ENCODE measurements around the gene ERN2. TPM values are rescaled to one million over a fixed set of nuclear protein-coding genes. Genes with fewer than 3 reads are reported as not detected.

Gene ERN2
- total RNA-seq, 4 donors from 2014 or later, result not detected

DNA sequence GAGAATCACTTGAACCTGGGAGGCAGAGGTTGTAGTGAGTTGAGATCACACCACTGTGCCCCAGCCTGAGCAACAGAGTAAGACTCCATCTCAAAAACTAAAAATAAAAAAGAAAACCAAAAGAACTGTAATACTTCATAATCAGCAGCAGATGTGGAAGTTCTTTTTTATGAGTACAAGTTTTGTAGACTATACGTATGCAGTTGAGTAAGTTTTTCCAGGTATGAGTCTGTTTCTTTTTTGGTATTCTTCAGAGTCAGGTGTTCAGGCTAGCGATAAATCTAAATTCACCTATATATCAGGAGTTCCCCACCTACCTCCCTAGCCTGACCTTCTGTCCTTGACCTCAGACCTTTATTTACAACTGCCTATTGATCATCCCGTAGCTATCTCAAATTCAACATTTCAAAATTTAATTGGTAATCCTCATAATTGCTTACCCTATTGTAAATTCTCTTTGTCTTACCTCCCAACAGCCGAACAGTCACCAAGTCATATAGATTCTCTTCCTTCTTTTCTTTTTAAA, 61.0 kb downstream of the ERN2 start:
- Histone ChIP-seq H3K4me1 (no peaks in the 10 kb centered on the region), H3K27ac (no peak overlapping the region), H3K4me3 (replicated peaks in 1 of 3) (no peak overlapping the region), H3K9me3 (no peaks in the 10 kb centered on the region), H3K27me3 (no peaks in the 10 kb centered on the region), H3K36me3 (peaks cover 0 to 4% of the 10 kb centered on the region in 2 donors)
- WGBS, 2 donors, result 96 to 97% methylated on average over 4 of the region's 4 CpGs
- intact Hi-C loops (cut with DNase I), result no loop called here
- no peak for DNase-seq
- TF ChIP-seq, protein P1, sequence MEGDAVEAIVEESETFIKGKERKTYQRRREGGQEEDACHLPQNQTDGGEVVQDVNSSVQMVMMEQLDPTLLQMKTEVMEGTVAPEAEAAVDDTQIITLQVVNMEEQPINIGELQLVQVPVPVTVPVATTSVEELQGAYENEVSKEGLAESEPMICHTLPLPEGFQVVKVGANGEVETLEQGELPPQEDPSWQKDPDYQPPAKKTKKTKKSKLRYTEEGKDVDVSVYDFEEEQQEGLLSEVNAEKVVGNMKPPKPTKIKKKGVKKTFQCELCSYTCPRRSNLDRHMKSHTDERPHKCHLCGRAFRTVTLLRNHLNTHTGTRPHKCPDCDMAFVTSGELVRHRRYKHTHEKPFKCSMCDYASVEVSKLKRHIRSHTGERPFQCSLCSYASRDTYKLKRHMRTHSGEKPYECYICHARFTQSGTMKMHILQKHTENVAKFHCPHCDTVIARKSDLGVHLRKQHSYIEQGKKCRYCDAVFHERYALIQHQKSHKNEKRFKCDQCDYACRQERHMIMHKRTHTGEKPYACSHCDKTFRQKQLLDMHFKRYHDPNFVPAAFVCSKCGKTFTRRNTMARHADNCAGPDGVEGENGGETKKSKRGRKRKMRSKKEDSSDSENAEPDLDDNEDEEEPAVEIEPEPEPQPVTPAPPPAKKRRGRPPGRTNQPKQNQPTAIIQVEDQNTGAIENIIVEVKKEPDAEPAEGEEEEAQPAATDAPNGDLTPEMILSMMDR (IDR thresholded peaks at IDR 0.05), result no peak
- no peak for TF ChIP-seq POLR2A (IDR thresholded peaks at IDR 0.05)

DNA sequence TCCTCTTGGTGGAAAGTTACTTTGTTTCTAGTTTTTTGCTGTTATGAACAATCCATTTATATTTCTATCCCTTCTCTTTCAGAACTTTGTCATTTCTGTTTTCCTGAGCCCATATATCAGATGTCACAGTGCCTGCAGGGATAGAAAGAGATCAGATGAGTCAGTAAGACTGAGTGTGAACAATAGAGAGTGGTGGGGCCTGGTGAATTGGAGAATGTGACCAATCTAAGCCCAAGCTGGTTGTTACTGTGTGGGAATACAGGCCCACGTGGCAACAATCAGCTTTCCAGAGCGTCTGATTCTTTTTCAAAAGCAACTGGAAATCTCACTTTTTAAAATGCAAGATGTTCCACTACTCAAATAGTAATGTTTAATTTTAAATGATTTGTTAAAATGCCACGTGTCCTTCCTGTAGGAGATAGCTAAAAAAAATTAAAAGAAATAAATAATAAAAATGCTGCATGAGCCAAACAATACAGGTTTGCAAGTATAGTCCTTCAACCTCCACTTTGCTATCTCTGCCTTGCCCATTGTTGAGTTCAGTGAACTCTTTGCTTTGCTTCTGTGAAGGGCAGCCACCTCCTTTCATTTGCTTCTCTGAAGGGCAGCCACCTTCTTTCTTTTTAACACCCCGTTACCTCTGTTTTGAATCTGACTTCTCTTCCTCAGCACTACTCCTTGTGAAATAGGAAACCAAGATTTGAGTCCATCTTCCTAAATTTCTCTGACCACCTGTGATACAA, 62.2 kb downstream of the ERN2 start:
- 89% methylated on average over 4 of the region's 4 CpGs for WGBS, 2 donors
- Histone ChIP-seq H3K36me3 (peaks cover under 1 to 4% of the 10 kb centered on the region in 2 donors), H3K4me1 (no peaks in the 10 kb centered on the region), H3K4me3 (replicated peaks in 1 of 3) (no peak overlapping the region), H3K27ac (no peak overlapping the region), H3K9me3 (no peaks in the 10 kb centered on the region), H3K27me3 (no peaks in the 10 kb centered on the region)
- no peak for DNase-seq
- TF ChIP-seq POLR2A (IDR thresholded peaks at IDR 0.05), result no peak
- TF ChIP-seq, protein P1 (IDR thresholded peaks at IDR 0.05), result no peak
- intact Hi-C loops (cut with DNase I), result no loop called here

DNA sequence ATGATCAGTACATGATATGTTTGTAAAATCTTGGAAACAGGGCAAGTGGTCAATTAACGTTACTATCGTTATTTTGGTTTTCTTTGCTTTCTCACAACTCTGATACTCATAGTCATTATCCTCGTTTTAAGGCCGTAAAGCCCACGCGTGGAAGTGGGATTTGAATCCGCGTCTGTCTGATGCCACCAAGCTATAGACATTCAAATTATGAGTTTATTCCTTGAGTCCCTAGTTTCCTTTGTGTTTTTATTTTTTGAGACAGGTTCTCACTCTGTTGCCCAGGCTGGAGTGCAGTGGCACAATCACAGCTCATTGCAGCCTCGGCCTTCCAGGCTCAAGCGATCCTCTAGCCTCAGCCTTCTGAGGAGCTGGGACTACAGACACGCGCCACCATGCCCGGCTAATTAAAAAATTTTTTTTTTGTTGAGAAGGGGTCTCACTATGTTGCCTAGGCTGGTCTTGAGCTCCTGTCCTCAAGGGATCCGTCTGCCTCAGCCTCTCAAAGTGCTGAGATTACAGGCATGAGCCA, 70.7 kb downstream of the ERN2 start:
- intact Hi-C loops (cut with DNase I), result loop anchor here (10.0 kb wide), 1 partner anchor 78 kb away; no protein-coding TSS in a partner anchor
- H3K36me3 ChIP-seq, result peaks cover 11 to 17% of the 10 kb centered on the region in 2 donors

DNA sequence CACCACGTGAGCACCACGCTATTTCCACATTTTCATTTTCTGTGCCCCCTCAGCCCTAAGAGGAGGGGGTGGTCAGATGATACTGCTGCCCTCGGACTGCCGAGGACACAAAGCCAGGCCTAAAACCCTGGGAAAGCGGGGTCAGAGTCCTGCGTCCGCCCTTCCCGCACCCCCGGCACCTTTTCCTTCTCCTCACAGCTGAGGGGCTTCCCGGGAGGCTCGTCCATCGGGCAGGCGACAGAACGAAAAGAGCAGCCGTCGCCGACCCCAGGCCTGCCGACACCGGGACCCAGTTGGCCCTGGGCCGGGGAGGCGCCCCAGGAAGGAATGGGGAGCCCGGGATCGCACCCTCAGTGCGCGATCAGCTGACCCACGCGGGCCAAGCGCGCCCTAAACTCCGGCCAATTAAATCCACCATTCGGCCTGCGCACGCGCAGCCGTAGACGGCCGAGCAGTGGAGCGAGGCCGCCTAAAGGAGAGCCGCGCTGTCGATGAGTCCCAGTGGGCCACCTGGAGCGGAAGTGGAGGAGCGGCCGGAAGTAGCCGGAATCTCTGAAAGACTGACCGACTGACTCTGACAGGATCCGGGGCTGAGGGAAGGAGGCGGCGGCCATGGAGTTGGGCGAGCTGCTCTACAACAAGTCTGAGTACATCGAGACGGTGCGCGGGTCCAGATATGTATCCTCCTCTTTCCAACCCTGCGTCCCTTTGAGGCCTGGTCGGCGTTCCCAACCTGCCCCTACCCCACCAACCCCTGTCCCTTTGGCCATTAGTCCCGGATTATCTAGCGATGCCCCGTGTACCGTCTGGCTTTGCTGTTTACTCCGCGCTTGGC, 71.9 kb downstream of the ERN2 start, which contains the start of the genes DCTN5 and PALB2:
TSS of gene DCTN5 (plus strand) at position 536 of the 835 bp plus-strand sequence. CDS start at position 613, 77 bp downstream.
TSS of gene PALB2 (minus strand) at position 380 of the 835 bp plus-strand sequence. CDS start at position 227, 153 bp downstream.
- Histone ChIP-seq H3K27me3 (no peaks in the 10 kb centered on the region), H3K36me3 (peaks cover 17 to 19% of the 10 kb centered on the region in 2 donors), H3K9me3 (no peaks in the 10 kb centered on the region), H3K4me3 (replicated peaks in 1 of 3) (peak within 1 kb of the TSS; percentile 63 to 88 (median 80)), H3K27ac (peak within 1 kb of the TSS; percentile 48 to 71 (median 56)), H3K4me1 (peaks cover 14 to 15% of the 10 kb centered on the region in 2 donors)
- intact Hi-C loops (cut with DNase I), result loop anchor here (10.0 kb wide), 1 partner anchor 76 kb away; no protein-coding TSS in a partner anchor
- DNase-seq, result peak; percentile 92 to 94
- WGBS, 2 donors, result 1% methylated on average over 20 to 32 of the region's 64 CpGs
- TF ChIP-seq POLR2A (IDR thresholded peaks at IDR 0.05), result peak in 1 of 2 donors; percentile 61
- TF ChIP-seq, protein P1 (IDR thresholded peaks at IDR 0.05), result peak in 1 of 6 experiments; percentile 13

More for the DNA sequence above, 70.7 kb downstream of the ERN2 start:
- H3K9me3 ChIP-seq, result no peaks in the 10 kb centered on the region
- WGBS, 2 donors, result 67 to 70% methylated on average over 14 of the region's 14 CpGs
- no peak for TF ChIP-seq POLR2A (IDR thresholded peaks at IDR 0.05)
- TF ChIP-seq, protein P1 (IDR thresholded peaks at IDR 0.05), result no peak
- peaks cover 14 to 15% of the 10 kb centered on the region in 2 donors for H3K4me1 ChIP-seq
- H3K4me3 ChIP-seq (replicated peaks in 1 of 3), result peak overlapping the region in 1 of 3 donors; percentile 88
- no peak overlapping the region for H3K27ac ChIP-seq
- H3K27me3 ChIP-seq, result no peaks in the 10 kb centered on the region
- no peak for DNase-seq
